ENCODE measurements around the gene PNPLA7.
"Not testable (repeated sequence)": the region's sequence is repeated elsewhere in the genome, so short reads cannot be mapped to it uniquely, and the experiment has no call there.

Gene PNPLA7

GRCh38 chr9:137536594-137537131 lies 13.5 kb downstream of the PNPLA7 start:
- not testable (repeated sequence) for DNase-seq

- no peak for DNase-seq
These were observed 15.1 kb downstream of the PNPLA7 start for GRCh38 chr9:137535120-137535428.

- peak; percentile 86 to 92 for DNase-seq
These were observed 15.7 kb downstream of the PNPLA7 start for GRCh38 chr9:137534256-137535119.

- DNase-seq, result not testable (repeated sequence)
These were observed 17.2 kb downstream of the PNPLA7 start for GRCh38 chr9:137532891-137533468.

- no peak for DNase-seq
These were observed 19.0 kb downstream of the PNPLA7 start for GRCh38 chr9:137531099-137531765.

GRCh38 chr9:137530331-137530730 lies 19.9 kb downstream of the PNPLA7 start:
- DNase-seq, result no peak

- no peak for DNase-seq
These were observed 25.3 kb downstream of the PNPLA7 start for GRCh38 chr9:137524981-137525317.

GRCh38 chr9:137524161-137524980 lies 25.8 kb downstream of the PNPLA7 start:
- DNase-seq, result no peak

GRCh38 chr9:137522746-137523455 lies 27.3 kb downstream of the PNPLA7 start:
- no peak for DNase-seq

- no peak for DNase-seq
These were observed 28.7 kb downstream of the PNPLA7 start for GRCh38 chr9:137521405-137521985.

- DNase-seq, result no peak
These were observed 29.4 kb downstream of the PNPLA7 start for GRCh38 chr9:137520614-137521404.

- no peak for DNase-seq
These were observed 30.6 kb downstream of the PNPLA7 start for GRCh38 chr9:137519553-137519952.

GRCh38 chr9:137518661-137519459 lies 31.3 kb downstream of the PNPLA7 start:
- DNase-seq, result not testable (repeated sequence)

- DNase-seq, result no peak
These were observed 33.9 kb downstream of the PNPLA7 start for GRCh38 chr9:137516144-137516917.

- DNase-seq, result no peak
These were observed 34.9 kb downstream of the PNPLA7 start for GRCh38 chr9:137515338-137515724.

GRCh38 chr9:137514691-137515337 lies 35.4 kb downstream of the PNPLA7 start:
- DNase-seq, result no peak

GRCh38 chr9:137513801-137514570 lies 36.2 kb downstream of the PNPLA7 start:
- DNase-seq, result peak in 1 of 2 experiments; percentile 23

- not testable (repeated sequence) for DNase-seq
These were observed 37.1 kb downstream of the PNPLA7 start for GRCh38 chr9:137513136-137513535.

Measured in SHP77 (cell line).